ENCODE data around the gene KIF21B. TPM values are rescaled to one million over a fixed set of nuclear protein-coding genes. Genes with fewer than 3 reads are reported as not detected.

The KIF21B gene
- total and polyA plus RNA-seq, 2 experiments from 2014 or later: 4.6 to 34.3 TPM

- Histone ChIP-seq H3K36me3 (ENCODE audit: insufficient read depth) (no peaks in the 10 kb centered on the region), H3K4me1 (ENCODE audit: insufficient read depth) (peaks cover 33% of the 10 kb centered on the region), H3K9me2 (ENCODE audit: insufficient read depth) (no peaks in the 10 kb centered on the region), H3K79me2 (replicated peaks; ENCODE audit: insufficient read depth) (peaks cover 29% of the 10 kb centered on the region), H3K4me3 (no peak overlapping the region), H3K27me3 (ENCODE audit: insufficient read depth) (no peaks in the 10 kb centered on the region), H3F3A (replicated peaks; ENCODE audit: low read depth) (peaks cover 2% of the 10 kb centered on the region; the same call in 1 of the 2 replicates), H4K20me1 (replicated peaks; ENCODE audit: insufficient read depth) (peaks cover 8% of the 10 kb centered on the region; the same call in 1 of the 2 replicates), H3K27ac (ENCODE audit: low read depth) (no peak overlapping the region), H2AFZ (no peak overlapping the region), H3K4me2 (no peak overlapping the region)
- Mint-ChIP-seq H3K9me3 (no peaks in the 10 kb centered on the region), H3K4me1 (peaks cover 30% of the 10 kb centered on the region), H3K27me3 (ENCODE audit: insufficient read depth, low read depth, poor library complexity) (peaks cover 11% of the 10 kb centered on the region), H3K36me3 (ENCODE audit: low read depth) (no peaks in the 10 kb centered on the region), H3K27ac (no peak overlapping the region), H3K4me3 (no peak overlapping the region)
- ATAC-seq: no peak
- TF ChIP-seq EZH2 (IDR thresholded peaks at IDR 0.05; ENCODE audit: low read depth, unreplicated experiment) (no peak), ZNF462 (CRISPR knock-in tag; IDR thresholded peaks at IDR 0.05) (no peak), POLR2AphosphoS5 (IDR thresholded peaks at IDR 0.05; ENCODE audit: low read depth) (no peak), JUNB (IDR thresholded peaks at IDR 0.05; ENCODE audit: unreplicated experiment) (no peak), REST (IDR thresholded peaks at IDR 0.05; ENCODE audit: unreplicated experiment) (no peak), ZNF331 (CRISPR knock-in tag; IDR thresholded peaks at IDR 0.05; ENCODE audit: low read depth) (no peak), STAT1 (IDR thresholded peaks at IDR 0.05; ENCODE audit: unreplicated experiment) (no peak), ZNF114 (CRISPR knock-in tag; IDR thresholded peaks at IDR 0.05) (no peak), CREB1 (CRISPR knock-in tag; IDR thresholded peaks at IDR 0.05; ENCODE audit: low read depth) (no peak), EZH2phosphoT487 (IDR thresholded peaks at IDR 0.05; ENCODE audit: unreplicated experiment) (no peak), CTCF (conservative IDR thresholded peaks at IDR 0.05; ENCODE audit: low read depth in 2 of 2) (no peak), NANOG (IDR thresholded peaks at IDR 0.05; ENCODE audit: borderline replicate concordance) (no peak), ETS1 (IDR thresholded peaks at IDR 0.05) (no peak)
- no peak for DNase-seq (ENCODE audit: low spot score)
Measured at GRCh38 chr1:201011616-201012015, 11.9 kb downstream of the KIF21B start.

Data from GM23338 (cell line).